Astrocyte of the spinal cord (primary cell): ENCODE results near the gene HDAC1.

Source experiments
- DNase-seq: peaks from one replicate; pipeline ENCODE4 v3.0.0; 2011; ENCODE audit warnings: low read depth, low spot score
- H3K4me3 ChIP-seq: 2 replicates; pipeline ENCODE4 v1.5.1; 2011; ENCODE audit warnings: low read depth, mild to moderate bottlenecking, low read length, moderate library complexity
- in situ Hi-C: cut with HindIII; loops from 2 replicates; pipeline ENCODE4 v1.10.0; 2017; ENCODE audit warnings: low sequenced_read_pairs
- TF ChIP-seq, protein P1 (sequence below): IDR thresholded peaks from 2 replicates; pipeline ENCODE4 v1.5.1; 2012; ENCODE audit warnings: low read depth, mild to moderate bottlenecking, low read length, inconsistent platforms

The HDAC1 gene

DNA sequence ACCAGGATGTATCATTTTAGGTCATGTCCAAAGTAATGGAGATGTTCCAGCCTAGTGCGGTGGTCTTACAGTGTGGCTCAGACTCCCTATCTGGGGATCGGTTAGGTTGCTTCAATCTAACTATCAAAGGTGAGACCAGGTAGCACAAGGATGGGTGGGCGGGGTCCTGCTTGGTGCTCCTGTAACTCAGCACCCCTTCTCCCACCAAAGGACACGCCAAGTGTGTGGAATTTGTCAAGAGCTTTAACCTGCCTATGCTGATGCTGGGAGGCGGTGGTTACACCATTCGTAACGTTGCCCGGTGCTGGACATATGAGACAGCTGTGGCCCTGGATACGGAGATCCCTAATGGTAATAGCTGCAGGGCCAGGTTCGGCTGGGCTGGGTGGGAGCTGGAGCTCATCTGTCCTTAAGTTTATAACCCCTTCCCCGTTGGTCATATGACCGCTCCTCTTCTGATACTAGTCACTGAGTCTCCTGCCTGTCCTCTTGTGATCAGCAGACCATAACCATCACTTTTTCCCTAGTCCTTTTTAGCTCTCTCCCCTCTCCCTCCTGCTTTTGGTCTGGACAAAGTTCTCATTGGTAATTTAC is 38.8 kb downstream of the HDAC1 start:
- TF ChIP-seq, protein P1, sequence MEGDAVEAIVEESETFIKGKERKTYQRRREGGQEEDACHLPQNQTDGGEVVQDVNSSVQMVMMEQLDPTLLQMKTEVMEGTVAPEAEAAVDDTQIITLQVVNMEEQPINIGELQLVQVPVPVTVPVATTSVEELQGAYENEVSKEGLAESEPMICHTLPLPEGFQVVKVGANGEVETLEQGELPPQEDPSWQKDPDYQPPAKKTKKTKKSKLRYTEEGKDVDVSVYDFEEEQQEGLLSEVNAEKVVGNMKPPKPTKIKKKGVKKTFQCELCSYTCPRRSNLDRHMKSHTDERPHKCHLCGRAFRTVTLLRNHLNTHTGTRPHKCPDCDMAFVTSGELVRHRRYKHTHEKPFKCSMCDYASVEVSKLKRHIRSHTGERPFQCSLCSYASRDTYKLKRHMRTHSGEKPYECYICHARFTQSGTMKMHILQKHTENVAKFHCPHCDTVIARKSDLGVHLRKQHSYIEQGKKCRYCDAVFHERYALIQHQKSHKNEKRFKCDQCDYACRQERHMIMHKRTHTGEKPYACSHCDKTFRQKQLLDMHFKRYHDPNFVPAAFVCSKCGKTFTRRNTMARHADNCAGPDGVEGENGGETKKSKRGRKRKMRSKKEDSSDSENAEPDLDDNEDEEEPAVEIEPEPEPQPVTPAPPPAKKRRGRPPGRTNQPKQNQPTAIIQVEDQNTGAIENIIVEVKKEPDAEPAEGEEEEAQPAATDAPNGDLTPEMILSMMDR, result no peak
- no peak for DNase-seq
- no peak overlapping the region for H3K4me3 ChIP-seq
- in situ Hi-C loops, result no loop called here

DNA sequence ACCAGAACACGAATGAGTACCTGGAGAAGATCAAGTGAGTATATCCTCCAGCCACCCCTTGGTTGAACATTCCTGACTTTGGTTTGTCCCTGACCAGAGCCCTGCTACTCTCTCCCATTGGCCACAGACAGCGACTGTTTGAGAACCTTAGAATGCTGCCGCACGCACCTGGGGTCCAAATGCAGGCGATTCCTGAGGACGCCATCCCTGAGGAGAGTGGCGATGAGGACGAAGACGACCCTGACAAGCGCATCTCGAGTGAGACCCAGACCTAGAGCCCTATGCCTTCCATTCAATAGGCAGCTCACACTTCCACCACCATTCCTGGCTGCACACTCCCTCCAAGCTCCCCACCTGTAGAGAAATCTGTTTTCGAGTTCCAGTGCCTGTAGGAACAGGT is 39.7 kb downstream of the HDAC1 start:
- in situ Hi-C loops, result no loop called here
- no peak overlapping the region for H3K4me3 ChIP-seq
- DNase-seq, result no peak
- TF ChIP-seq, protein P1, result no peak

DNA sequence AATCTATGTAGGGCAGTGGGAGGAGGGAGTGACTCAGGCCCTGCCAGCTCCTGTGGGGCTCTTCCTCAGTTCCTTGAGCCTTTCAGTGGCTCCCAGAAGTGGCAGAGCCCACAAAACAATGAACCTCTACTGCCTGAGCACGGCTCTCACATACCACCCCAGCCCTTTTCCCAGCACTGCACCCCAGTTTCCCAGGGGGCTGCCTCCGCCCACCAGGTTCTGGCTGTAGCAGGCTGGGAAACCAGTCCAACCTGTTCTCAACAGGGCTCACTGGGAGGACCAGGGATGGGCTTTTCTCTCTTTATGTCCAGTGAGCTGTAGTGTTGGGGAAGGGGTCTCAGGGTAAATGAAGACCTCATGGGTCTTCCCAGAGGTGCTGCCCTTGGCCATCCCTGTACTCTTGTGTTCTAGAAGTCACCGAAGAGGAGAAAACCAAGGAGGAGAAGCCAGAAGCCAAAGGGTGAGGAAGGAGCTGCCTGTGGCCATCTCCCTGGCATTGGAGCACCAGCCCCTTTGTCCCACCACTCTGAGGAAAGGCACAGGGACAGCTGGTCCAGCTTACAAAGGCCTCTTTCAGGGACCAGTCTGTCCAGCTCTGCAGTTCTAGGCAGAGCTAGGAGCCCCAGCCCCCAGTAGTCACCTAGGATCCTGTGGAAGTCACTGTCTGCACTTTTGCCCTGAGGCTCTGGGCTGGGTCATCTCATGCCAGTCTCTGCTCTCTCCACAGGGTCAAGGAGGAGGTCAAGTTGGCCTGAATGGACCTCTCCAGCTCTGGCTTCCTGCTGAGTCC is 40.6 kb downstream of the HDAC1 start:
- in situ Hi-C loops, result no loop called here
- DNase-seq, result no peak
- TF ChIP-seq, protein P1, result no peak
- no peak overlapping the region for H3K4me3 ChIP-seq

DNA sequence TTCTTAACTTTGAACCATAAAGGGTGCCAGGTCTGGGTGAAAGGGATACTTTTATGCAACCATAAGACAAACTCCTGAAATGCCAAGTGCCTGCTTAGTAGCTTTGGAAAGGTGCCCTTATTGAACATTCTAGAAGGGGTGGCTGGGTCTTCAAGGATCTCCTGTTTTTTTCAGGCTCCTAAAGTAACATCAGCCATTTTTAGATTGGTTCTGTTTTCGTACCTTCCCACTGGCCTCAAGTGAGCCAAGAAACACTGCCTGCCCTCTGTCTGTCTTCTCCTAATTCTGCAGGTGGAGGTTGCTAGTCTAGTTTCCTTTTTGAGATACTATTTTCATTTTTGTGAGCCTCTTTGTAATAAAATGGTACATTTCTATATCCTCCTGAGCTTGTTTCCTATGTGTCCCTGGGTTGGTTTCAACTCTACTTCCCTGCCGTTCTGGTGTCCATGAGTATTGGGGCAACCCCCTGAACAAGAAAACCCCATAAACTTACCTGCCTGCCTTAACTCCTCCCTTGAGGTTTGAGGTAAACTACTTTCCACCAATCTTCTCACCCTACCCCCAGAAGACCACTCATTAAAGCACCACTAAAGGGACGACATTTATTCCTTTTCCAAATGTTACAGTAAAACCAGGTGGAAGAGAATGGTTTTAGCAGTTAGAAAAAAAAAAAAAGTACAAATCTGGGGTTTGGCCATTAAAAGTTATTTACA is 41.5 kb downstream of the HDAC1 start:
- TF ChIP-seq, protein P1, result no peak
- in situ Hi-C loops, result no loop called here
- no peak for DNase-seq
- H3K4me3 ChIP-seq, result no peak overlapping the region

DNA sequence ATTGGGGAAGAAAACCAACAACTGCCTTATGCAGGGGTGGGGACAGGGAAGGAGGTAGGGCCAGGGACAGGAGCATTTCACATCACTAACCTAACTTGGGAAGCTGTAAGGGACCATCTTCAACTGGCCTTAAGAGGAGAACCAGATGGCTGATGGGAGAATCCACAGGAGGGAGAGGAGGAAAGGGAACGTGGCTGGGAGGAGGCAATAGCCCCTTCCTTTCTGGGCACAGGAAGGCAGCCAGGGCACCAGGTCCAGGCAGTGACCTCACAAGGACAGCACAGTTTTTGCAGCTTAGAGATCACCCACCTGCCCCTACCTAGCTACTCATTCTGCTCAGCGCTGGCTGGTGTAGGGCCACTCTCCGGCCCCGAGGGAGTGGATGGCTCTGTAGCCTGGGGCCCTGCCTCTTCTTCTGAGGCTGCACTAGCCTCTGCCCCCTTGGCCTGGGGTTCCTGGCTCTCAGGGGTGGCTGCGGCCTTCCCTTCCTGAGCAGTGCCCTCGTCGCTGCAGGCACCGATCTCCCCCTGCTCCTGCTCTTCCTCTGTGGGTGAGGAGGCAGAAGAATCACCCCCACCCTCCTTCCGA is 42.5 kb downstream of the HDAC1 start:
- no peak for DNase-seq
- in situ Hi-C loops, result no loop called here
- peak overlapping the region; percentile 69 for H3K4me3 ChIP-seq
- TF ChIP-seq, protein P1, result no peak

DNA sequence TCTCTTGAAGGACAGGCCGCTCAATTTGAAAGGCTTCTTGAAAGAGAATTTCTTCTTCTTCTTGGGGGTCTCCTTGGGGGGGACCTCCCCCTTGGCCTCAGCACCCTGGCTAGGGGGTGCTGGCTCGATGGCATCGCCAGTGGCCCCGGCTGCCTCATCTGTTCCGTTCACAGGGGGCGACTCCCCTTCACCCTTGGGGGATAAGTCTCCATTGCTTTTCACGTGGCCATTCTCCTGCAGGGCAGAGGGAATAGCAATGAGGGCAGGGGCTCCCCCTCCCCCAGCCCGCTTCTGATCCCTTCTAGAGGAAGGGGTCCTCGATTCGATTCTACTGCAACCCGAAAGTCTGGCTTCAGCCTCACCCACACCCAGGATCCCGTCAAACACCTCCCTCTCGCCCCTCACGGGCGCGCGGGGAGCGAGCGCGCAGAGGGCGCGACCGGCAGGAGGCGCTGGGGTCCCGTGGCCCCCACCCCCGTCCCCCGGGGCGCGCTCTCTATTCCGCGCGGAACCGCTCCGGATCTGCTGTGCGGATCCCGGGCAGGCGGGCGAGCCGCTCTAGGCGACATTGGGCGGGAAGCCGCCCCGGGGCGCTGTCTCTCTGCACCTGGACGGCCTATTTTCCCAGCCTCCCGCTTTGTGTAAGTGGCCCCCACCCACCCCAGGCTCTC is 43.1 kb downstream of the HDAC1 start:
- in situ Hi-C loops, result no loop called here
- DNase-seq, result no peak
- TF ChIP-seq, protein P1, result peak; percentile 78
- H3K4me3 ChIP-seq, result peak overlapping the region; percentile 69
